ENCODE measurements around the gene FRY.
A peak's percentile ranks its signal among the peaks of the same experiment; 100 is the strongest.

FRY gene

GRCh38 chr13:32016631-32017030 is 14.9 kb upstream of the FRY start:
- no peak for DNase-seq (ENCODE audit: low read depth in 2 of 2)
- TF ChIP-seq, protein P1, sequence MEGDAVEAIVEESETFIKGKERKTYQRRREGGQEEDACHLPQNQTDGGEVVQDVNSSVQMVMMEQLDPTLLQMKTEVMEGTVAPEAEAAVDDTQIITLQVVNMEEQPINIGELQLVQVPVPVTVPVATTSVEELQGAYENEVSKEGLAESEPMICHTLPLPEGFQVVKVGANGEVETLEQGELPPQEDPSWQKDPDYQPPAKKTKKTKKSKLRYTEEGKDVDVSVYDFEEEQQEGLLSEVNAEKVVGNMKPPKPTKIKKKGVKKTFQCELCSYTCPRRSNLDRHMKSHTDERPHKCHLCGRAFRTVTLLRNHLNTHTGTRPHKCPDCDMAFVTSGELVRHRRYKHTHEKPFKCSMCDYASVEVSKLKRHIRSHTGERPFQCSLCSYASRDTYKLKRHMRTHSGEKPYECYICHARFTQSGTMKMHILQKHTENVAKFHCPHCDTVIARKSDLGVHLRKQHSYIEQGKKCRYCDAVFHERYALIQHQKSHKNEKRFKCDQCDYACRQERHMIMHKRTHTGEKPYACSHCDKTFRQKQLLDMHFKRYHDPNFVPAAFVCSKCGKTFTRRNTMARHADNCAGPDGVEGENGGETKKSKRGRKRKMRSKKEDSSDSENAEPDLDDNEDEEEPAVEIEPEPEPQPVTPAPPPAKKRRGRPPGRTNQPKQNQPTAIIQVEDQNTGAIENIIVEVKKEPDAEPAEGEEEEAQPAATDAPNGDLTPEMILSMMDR (IDR thresholded peaks at IDR 0.05; ENCODE audit: low read depth, low read length) = no peak
- no peak overlapping the region for H3K4me3 ChIP-seq (replicated peaks in 1 of 2; ENCODE audit: low read depth in 2 of 2, low read length in 2 of 2)

DNA sequence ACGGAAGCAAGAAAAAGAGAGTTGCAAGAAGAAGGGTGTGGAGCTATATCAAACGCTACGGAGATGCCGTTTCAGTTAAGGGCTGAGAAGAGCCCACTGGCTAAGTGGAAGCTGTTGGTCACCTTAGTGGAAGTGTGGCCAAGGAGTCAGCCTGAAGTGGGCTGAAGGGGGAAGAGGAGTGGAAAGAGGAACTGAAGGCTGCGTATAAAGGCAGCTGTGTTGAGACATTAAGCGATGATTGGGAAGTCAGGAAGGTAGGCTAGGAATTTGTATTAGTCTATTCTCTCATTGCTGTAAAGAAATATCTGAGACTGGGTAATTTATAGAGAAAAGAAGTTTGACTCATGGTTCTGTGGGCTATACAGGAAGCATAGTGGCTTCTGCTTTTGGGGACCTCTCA is 14.1 kb upstream of the FRY start:
- no peak for DNase-seq (ENCODE audit: low read depth in 2 of 2)
- no peak overlapping the region for H3K4me3 ChIP-seq (replicated peaks in 1 of 2; ENCODE audit: low read depth in 2 of 2, low read length in 2 of 2)

DNA sequence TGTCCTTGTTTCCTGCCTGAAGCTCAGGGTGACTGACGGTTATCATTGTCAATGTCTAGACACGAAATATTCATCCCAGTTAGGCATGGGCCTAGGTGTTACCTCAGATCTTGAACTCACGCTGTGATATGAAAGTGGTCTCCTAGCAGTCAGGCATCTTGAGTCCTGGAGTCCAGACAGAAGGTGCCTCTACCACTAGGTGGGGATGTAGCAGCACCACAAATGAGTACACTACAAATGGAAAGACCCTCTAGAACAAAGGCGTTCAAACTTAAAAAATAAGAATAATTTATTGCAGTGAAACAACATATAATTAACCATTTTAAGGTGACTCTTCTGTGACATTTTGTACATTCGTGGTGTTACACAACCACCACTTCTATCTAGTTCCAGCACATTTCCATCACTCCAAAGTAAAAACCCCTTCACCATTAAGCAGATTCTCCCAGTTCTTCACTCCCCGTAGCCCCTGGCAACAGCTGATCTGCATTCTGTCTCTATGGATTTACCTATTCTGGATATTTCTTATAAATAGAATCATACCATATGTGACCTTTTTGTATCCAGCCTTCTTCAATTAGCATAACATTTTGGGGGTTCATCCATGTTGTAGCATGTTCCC is 11.9 kb upstream of the FRY start:
- no peak overlapping the region for H3K4me3 ChIP-seq (replicated peaks in 1 of 2; ENCODE audit: low read depth in 2 of 2, low read length in 2 of 2)
- peak; percentile 78 to 89 for DNase-seq (ENCODE audit: low read depth in 2 of 2)
- TF ChIP-seq, protein P1 (IDR thresholded peaks at IDR 0.05; ENCODE audit: low read depth, low read length) = peak; percentile 90

More for the DNA sequence above, 14.1 kb upstream of the FRY start:
- TF ChIP-seq, protein P1 (IDR thresholded peaks at IDR 0.05; ENCODE audit: low read depth, low read length) = no peak

- TF ChIP-seq, protein P1 (IDR thresholded peaks at IDR 0.05; ENCODE audit: low read depth, low read length) = no peak
- no peak overlapping the region for H3K4me3 ChIP-seq (replicated peaks in 1 of 2; ENCODE audit: low read depth in 2 of 2, low read length in 2 of 2)
- no peak for DNase-seq (ENCODE audit: low read depth in 2 of 2)
These were observed 9.8 kb upstream of the FRY start for GRCh38 chr13:32021785-32022184.

- TF ChIP-seq, protein P1 (IDR thresholded peaks at IDR 0.05; ENCODE audit: low read depth, low read length) = no peak
- H3K4me3 ChIP-seq (replicated peaks in 1 of 2; ENCODE audit: low read depth in 2 of 2, low read length in 2 of 2) = no peak overlapping the region
- DNase-seq (ENCODE audit: low read depth in 2 of 2) = no peak
These were observed 9.3 kb upstream of the FRY start for GRCh38 chr13:32022311-32022710.

DNA sequence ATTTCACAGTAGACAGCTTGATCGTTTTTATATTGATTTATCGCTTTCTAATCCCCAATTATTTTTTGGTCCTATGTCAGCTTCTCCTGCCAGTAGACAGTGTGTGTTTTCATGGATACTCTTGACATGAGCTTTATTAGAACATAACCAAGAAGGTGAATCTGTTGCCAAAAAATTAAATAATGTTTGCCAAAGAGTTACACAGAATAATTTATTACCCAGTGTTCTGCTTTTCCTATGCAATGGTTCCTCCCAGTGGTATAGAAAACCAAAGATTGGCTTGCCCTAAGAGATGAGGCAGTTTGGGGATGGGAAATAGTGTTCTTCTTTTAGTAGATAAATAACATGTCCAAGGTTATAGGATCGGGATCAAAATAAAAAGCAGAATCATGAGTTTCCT is 8.5 kb upstream of the FRY start:
- TF ChIP-seq, protein P1 (IDR thresholded peaks at IDR 0.05; ENCODE audit: low read depth, low read length) = no peak
- no peak overlapping the region for H3K4me3 ChIP-seq (replicated peaks in 1 of 2; ENCODE audit: low read depth in 2 of 2, low read length in 2 of 2)
- no peak for DNase-seq (ENCODE audit: low read depth in 2 of 2)

DNA sequence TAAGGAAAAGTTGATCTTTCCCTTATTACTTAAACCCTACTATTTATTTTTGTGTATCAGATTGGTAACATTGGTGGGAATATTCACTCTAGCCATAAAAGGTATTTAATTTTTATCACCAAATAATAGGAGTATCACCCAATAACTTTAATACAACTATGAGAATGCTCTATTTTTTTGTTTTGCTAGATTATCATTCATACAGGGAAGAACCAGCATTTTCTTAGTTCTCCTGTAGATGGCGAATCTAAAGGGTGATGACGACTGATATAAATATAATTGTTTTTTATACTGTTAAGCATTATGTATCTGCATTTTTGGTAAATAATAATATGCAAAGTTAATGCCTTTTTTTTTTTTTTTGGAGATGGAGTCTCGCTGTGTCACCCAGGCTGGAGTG is 7.9 kb upstream of the FRY start:
- H3K4me3 ChIP-seq (replicated peaks in 1 of 2; ENCODE audit: low read depth in 2 of 2, low read length in 2 of 2) = no peak overlapping the region
- TF ChIP-seq, protein P1 (IDR thresholded peaks at IDR 0.05; ENCODE audit: low read depth, low read length) = peak; percentile 27
- DNase-seq (ENCODE audit: low read depth in 2 of 2) = no peak

Measured in cardiac fibroblast (primary cell).